Measurements from ENCODE around the gene ENC1. TPM values are rescaled to one million over a fixed set of nuclear protein-coding genes. Genes with fewer than 3 reads are reported as not detected.

ENC1 gene
- total and polyA plus RNA-seq, 2 experiments from 2014 or later, result 0.56 to 6.5 TPM

GRCh38 chr5:74582853-74583252 lies 57.7 kb downstream of the ENC1 start:
- no peak for DNase-seq (ENCODE audit: low read depth in 1 of 2, low spot score in 1 of 2)
- no peak for TF ChIP-seq CTCF (IDR thresholded peaks at IDR 0.05; ENCODE audit: low read depth, low read length)
- H3K4me3 ChIP-seq, result no peak overlapping the region
- no peaks in the 10 kb centered on the region for H3K9me3 ChIP-seq (ENCODE audit: low read depth)
- no peaks in the 10 kb centered on the region for H3K4me1 ChIP-seq (ENCODE audit: low read depth)
- no peaks in the 10 kb centered on the region for H3K27me3 ChIP-seq
- no peak overlapping the region for H3K27ac ChIP-seq
- H3K36me3 ChIP-seq, result no peaks in the 10 kb centered on the region

- H3K27me3 ChIP-seq, result no peaks in the 10 kb centered on the region
- no peak for DNase-seq (ENCODE audit: low read depth in 1 of 2, low spot score in 1 of 2)
- no peaks in the 10 kb centered on the region for H3K36me3 ChIP-seq
- no peaks in the 10 kb centered on the region for H3K4me1 ChIP-seq (ENCODE audit: low read depth)
- H3K4me3 ChIP-seq, result no peak overlapping the region
- TF ChIP-seq CTCF (IDR thresholded peaks at IDR 0.05; ENCODE audit: low read depth, low read length), result no peak
- H3K27ac ChIP-seq, result no peak overlapping the region
- H3K9me3 ChIP-seq (ENCODE audit: low read depth), result no peaks in the 10 kb centered on the region
Measured at GRCh38 chr5:74581988-74582365, 58.6 kb downstream of the ENC1 start.

DNA sequence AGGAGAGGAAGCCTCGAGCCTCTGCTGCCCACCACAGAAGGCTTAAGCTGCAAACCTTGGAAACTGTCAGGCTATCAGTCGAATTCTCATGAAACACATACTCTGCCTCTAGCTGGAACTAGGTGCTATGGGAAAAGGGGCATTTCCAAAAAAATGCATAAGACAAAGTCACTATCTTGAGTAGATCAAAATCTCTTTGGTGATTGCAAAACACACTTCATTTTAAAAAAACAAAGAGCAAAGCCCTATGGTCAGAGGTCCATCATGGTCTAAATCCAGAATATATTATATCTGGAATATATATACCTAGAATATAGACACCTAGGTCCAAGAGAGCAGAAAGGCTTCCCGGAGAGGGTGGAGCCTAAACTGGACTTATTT lies 59.8 kb downstream of the ENC1 start:
- no peak overlapping the region for H3K27ac ChIP-seq
- H3K27me3 ChIP-seq, result no peaks in the 10 kb centered on the region
- H3K9me3 ChIP-seq (ENCODE audit: low read depth), result no peaks in the 10 kb centered on the region
- no peaks in the 10 kb centered on the region for H3K36me3 ChIP-seq
- DNase-seq (ENCODE audit: low read depth in 1 of 2, low spot score in 1 of 2), result no peak
- no peak for TF ChIP-seq CTCF (IDR thresholded peaks at IDR 0.05; ENCODE audit: low read depth, low read length)
- no peaks in the 10 kb centered on the region for H3K4me1 ChIP-seq (ENCODE audit: low read depth)
- H3K4me3 ChIP-seq, result no peak overlapping the region

- DNase-seq (ENCODE audit: low read depth in 1 of 2, low spot score in 1 of 2), result peak in 1 of 2 donors; percentile 29
- no peaks in the 10 kb centered on the region for H3K4me1 ChIP-seq (ENCODE audit: low read depth)
- H3K9me3 ChIP-seq (ENCODE audit: low read depth), result no peaks in the 10 kb centered on the region
- no peak overlapping the region for H3K4me3 ChIP-seq
- H3K27ac ChIP-seq, result no peak overlapping the region
- no peaks in the 10 kb centered on the region for H3K36me3 ChIP-seq
- no peak for TF ChIP-seq CTCF (IDR thresholded peaks at IDR 0.05; ENCODE audit: low read depth, low read length)
- H3K27me3 ChIP-seq, result no peaks in the 10 kb centered on the region
Measured at GRCh38 chr5:74579215-74579614, 61.3 kb downstream of the ENC1 start.

GRCh38 chr5:74578356-74579044 lies 62.0 kb downstream of the ENC1 start:
- Histone ChIP-seq H3K4me1 (ENCODE audit: low read depth) (no peaks in the 10 kb centered on the region), H3K27me3 (no peaks in the 10 kb centered on the region), H3K9me3 (ENCODE audit: low read depth) (no peaks in the 10 kb centered on the region), H3K36me3 (no peaks in the 10 kb centered on the region), H3K27ac (no peak overlapping the region), H3K4me3 (no peak overlapping the region)
- DNase-seq (ENCODE audit: low read depth in 1 of 2, low spot score in 1 of 2), result no peak
- no peak for TF ChIP-seq CTCF (IDR thresholded peaks at IDR 0.05; ENCODE audit: low read depth, low read length)

Other genes starting within 250 kb of the ENC1 start
- 26.4 and 30.1 TPM in 2 replicates for gene HEXB, start 44.5 kb upstream of the ENC1 start, total RNA-seq
- gene HEXB, start 44.5 kb upstream of the ENC1 start, polyA plus RNA-seq, result 26.8 and 36.7 TPM in 2 replicates
- 55.7 and 59.6 TPM in 2 replicates for gene GFM2, start 126.4 kb upstream of the ENC1 start, total RNA-seq
- 50.0 and 50.9 TPM in 2 replicates for gene GFM2, start 126.4 kb upstream of the ENC1 start, polyA plus RNA-seq
- 65.5 and 85.1 TPM in 2 replicates for gene NSA2, start 126.5 kb upstream of the ENC1 start, total RNA-seq
- 44.9 and 46.1 TPM in 2 replicates for gene NSA2, start 126.5 kb upstream of the ENC1 start, polyA plus RNA-seq
- gene FAM169A, start 225.7 kb upstream of the ENC1 start, total RNA-seq, result 28.7 and 30.1 TPM in 2 replicates
- 3.9 and 6.1 TPM in 2 replicates for gene FAM169A, start 225.7 kb upstream of the ENC1 start, polyA plus RNA-seq

Measured in cardiac muscle cell (in vitro differentiated cells and primary cell).